Fibroblast of skin of right biceps (primary cell): ENCODE measurements around the gene P2RX4.
A peak's percentile ranks its signal among the peaks of the same experiment; 100 is the strongest.
"Not testable (repeated sequence)": the region's sequence is repeated elsewhere in the genome, so short reads cannot be mapped to it uniquely, and the experiment has no call there.

Experiments used
- DNase-seq: peaks from one replicate; pipeline ENCODE4 v3.0.0-alpha.2; 2013

Gene P2RX4

GRCh38 chr12:121209624-121210572, at the start of gene P2RX4:
TSS of gene P2RX4 (plus strand) at chr12:121210129. CDS start at chr12:121210165, 36 bp downstream.
- peak; percentile 76 for DNase-seq

- no peak for DNase-seq
Observed at GRCh38 chr12:121162384-121162783, 47.5 kb upstream of the P2RX4 start.

GRCh38 chr12:121162985-121163384, 46.9 kb upstream of the P2RX4 start:
- DNase-seq, result no peak

GRCh38 chr12:121164839-121165238, 45.1 kb upstream of the P2RX4 start:
- DNase-seq, result not testable (repeated sequence)

- DNase-seq, result no peak
Observed at GRCh38 chr12:121165316-121165715, 44.6 kb upstream of the P2RX4 start.

GRCh38 chr12:121166356-121166755, 43.6 kb upstream of the P2RX4 start:
- DNase-seq, result no peak

- DNase-seq, result no peak
Observed at GRCh38 chr12:121167232-121167820, 42.6 kb upstream of the P2RX4 start.

- no peak for DNase-seq
Observed at GRCh38 chr12:121167951-121168350, 42.0 kb upstream of the P2RX4 start.

- no peak for DNase-seq
Observed at GRCh38 chr12:121170151-121170550, 39.8 kb upstream of the P2RX4 start.

GRCh38 chr12:121170611-121171260, 39.2 kb upstream of the P2RX4 start:
- peak; percentile 50 for DNase-seq

GRCh38 chr12:121172145-121172544, 37.8 kb upstream of the P2RX4 start:
- DNase-seq, result no peak

GRCh38 chr12:121175383-121176119, 34.4 kb upstream of the P2RX4 start:
- DNase-seq, result no peak

GRCh38 chr12:121176826-121177529, 33.0 kb upstream of the P2RX4 start:
- no peak for DNase-seq

- DNase-seq, result no peak
Observed at GRCh38 chr12:121181181-121181580, 28.7 kb upstream of the P2RX4 start.

GRCh38 chr12:121182222-121182893, 27.6 kb upstream of the P2RX4 start:
- no peak for DNase-seq

- DNase-seq, result no peak
Observed at GRCh38 chr12:121184425-121184824, 25.5 kb upstream of the P2RX4 start.

- DNase-seq, result no peak
Observed at GRCh38 chr12:121184984-121185889, 24.7 kb upstream of the P2RX4 start.

GRCh38 chr12:121186826-121187225, 23.1 kb upstream of the P2RX4 start:
- DNase-seq, result no peak

- DNase-seq, result no peak
Observed at GRCh38 chr12:121187501-121187900, 22.4 kb upstream of the P2RX4 start.

GRCh38 chr12:121188227-121188626, 21.7 kb upstream of the P2RX4 start:
- DNase-seq, result no peak

GRCh38 chr12:121189131-121189530, 20.8 kb upstream of the P2RX4 start:
- no peak for DNase-seq
